HepG2 (cell line): ENCODE results near the gene LINC00237. TPM values are rescaled to one million over a fixed set of nuclear protein-coding genes. Genes with fewer than 3 reads are reported as not detected.

Experiments used
- ARID2 ChIP-seq: sonication (generic); formaldehyde crosslinking; IDR thresholded peaks from 2 replicates; pipeline ENCODE4 v1.8.1; 2022; ENCODE audit warnings: mild to moderate bottlenecking, missing genetic modification reagents, borderline replicate concordance
- CENPX ChIP-seq: sonication (generic); formaldehyde crosslinking; IDR thresholded peaks from 2 replicates; pipeline ENCODE4 v1.9.0; 2021; ENCODE audit warnings: mild to moderate bottlenecking, missing genetic modification reagents, moderate library complexity
- FOSL1 ChIP-seq: sonication (generic); formaldehyde crosslinking; IDR thresholded peaks from 2 replicates; pipeline ENCODE4 v1.9.0; 2021; ENCODE audit warnings: missing genetic modification reagents, borderline replicate concordance
- KDM4B ChIP-seq: sonication (generic); formaldehyde crosslinking; IDR thresholded peaks from 2 replicates; pipeline ENCODE4 v1.4.0; 2020; ENCODE audit warnings: missing genetic modification reagents
- NCOA1 ChIP-seq: sonication (generic); formaldehyde crosslinking; IDR thresholded peaks from 2 replicates; pipeline ENCODE4 v1.9.0; 2021; ENCODE audit warnings: missing genetic modification reagents
- NPAS2 ChIP-seq: sonication (generic); formaldehyde crosslinking; IDR thresholded peaks from 2 replicates; pipeline ENCODE4 v1.8.0; 2022; ENCODE audit warnings: mild to moderate bottlenecking, missing genetic modification reagents, borderline replicate concordance
- POGZ ChIP-seq: sonication (generic); formaldehyde crosslinking; IDR thresholded peaks from 2 replicates; pipeline ENCODE4 v1.4.0; 2020; ENCODE audit warnings: mild to moderate bottlenecking, missing genetic modification reagents
- POLR2G ChIP-seq: fragments of 200-400 bp; formaldehyde crosslinking; IDR thresholded peaks from 2 replicates; pipeline ENCODE4 v1.6.1; 2018; ENCODE audit warnings: mild to moderate bottlenecking, low read depth, low read length, moderate library complexity
- RXRB ChIP-seq: IDR thresholded peaks from 2 replicates; pipeline ENCODE4 v1.6.1; 2016; ENCODE audit warnings: borderline replicate concordance, missing genetic modification reagents, missing compliant biosample characterization
- SP2 ChIP-seq: sonication (generic); formaldehyde crosslinking; IDR thresholded peaks from 2 replicates; pipeline ENCODE4 v1.5.1; 2020; ENCODE audit warnings: mild to moderate bottlenecking, missing genetic modification reagents
- ZBTB42 ChIP-seq: sonication (generic); formaldehyde crosslinking; IDR thresholded peaks from 2 replicates; pipeline ENCODE4 v1.5.0; 2020; ENCODE audit warnings: mild to moderate bottlenecking, missing genetic modification reagents
- ZNF354B ChIP-seq: sonication (generic); formaldehyde crosslinking; IDR thresholded peaks from 2 replicates; pipeline ENCODE4 v1.8.0; 2022; ENCODE audit warnings: mild to moderate bottlenecking, missing genetic modification reagents
- ZNF614 ChIP-seq: IDR thresholded peaks from 2 replicates; pipeline ENCODE4 v1.6.1; 2018; ENCODE audit warnings: missing biosample characterization, missing genetic modification reagents, inconsistent platforms, borderline replicate concordance
- polyA plus RNA-seq, 8 experiments: library from polyadenylated mRNA; depleted of rRNA in 3 of 8; stranded (reverse) in 7 of 8; unstranded in 1 of 8; fragments of >200 nt; fragmentation: Illumina TruSeq in 4 of 8; extraction: Trizol in 4 of 8; gene quantifications; 2 replicates each; pipeline versions ENCODE4 v1.2.1 to v1.2.3, GENCODE V29; 2011 to 2016; ENCODE audit warnings: low read depth in 4 of 8, missing spikeins in 1 of 8, mixed read lengths in 1 of 8; ENCODE audit not compliant: insufficient read depth in 1 of 8
- total RNA-seq, 5 experiments: library from RNA; depleted of rRNA; stranded (reverse); fragments of >200 nt; fragmentation: Illumina TruSeq; extraction: Trizol; gene quantifications; 2 replicates each; pipeline ENCODE4 v1.2.3, GENCODE V29; 2016; ENCODE audit warnings: low read depth in 1 of 5
- TF ChIP-seq, protein P1 (sequence below): sonication (generic); formaldehyde crosslinking; IDR thresholded peaks from 2 replicates; pipeline ENCODE4 v1.5.0; 2020; ENCODE audit warnings: missing genetic modification reagents
- TF ChIP-seq, protein P2 (sequence below): sonication (generic); formaldehyde crosslinking; IDR thresholded peaks from 2 replicates; pipeline ENCODE4 v1.5.0; 2020; ENCODE audit warnings: mild to moderate bottlenecking, missing genetic modification reagents, borderline replicate concordance
- TF ChIP-seq, protein P3 (sequence below): IDR thresholded peaks from 2 replicates; pipeline ENCODE4 v1.6.1; 2016; ENCODE audit warnings: mild to moderate bottlenecking, missing biosample characterization, missing genetic modification reagents
- TF ChIP-seq, protein P4 (sequence below): sonication (generic); formaldehyde crosslinking; IDR thresholded peaks from 2 replicates; pipeline ENCODE4 v1.4.0; 2020; ENCODE audit warnings: missing genetic modification reagents, borderline replicate concordance

The LINC00237 gene
- total and polyA plus RNA-seq, 2 of the 13 experiments (the other 11 are each of a cell fraction or from before 2014, with no cell fraction given): not detected

DNA sequence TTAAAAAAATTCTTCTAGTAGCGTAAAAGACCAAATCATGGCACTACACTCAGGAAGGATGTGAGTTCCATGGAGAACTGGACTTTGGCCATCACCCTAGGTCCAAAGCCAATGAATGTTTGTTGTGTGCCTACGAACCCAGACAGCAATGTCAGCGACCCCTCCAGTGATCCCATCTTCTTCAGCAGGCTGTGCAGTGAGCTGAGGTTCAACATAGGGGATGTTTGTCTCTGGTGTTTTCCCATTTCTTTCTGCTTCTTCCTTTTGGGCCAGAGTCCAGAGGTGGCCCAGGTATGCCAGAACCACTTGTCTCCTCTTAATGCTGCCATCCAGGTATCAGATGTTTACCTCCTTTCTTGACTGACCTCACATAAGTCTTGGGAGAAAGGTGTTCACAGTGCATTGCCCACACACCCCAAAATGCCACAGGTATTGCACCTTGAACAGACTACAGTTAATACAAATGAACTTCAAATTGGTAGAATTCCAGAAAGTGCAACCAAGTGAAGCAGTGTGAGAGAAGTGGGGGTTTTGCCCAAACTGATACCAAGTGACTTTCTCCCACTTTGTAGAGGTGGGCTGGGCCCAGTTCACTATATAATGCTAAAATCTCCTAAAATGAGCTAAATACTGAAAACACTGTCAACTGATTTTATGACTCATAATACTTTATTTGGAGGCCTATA is 33.9 kb upstream of the LINC00237 start (continued):
- TF ChIP-seq NPAS2 (CRISPR knock-in tag) (no peak), ZNF614 (CRISPR knock-in tag) (peak; percentile 81; the same call in 1 of the 2 replicates), FOSL1 (CRISPR knock-in tag) (no peak), SP2 (CRISPR knock-in tag) (no peak), RXRB (CRISPR knock-in tag) (peak; percentile 82), KDM4B (CRISPR knock-in tag) (no peak), CENPX (CRISPR knock-in tag) (no peak), NCOA1 (CRISPR knock-in tag) (no peak), ZNF354B (peak; percentile 91; the same call in 1 of the 2 replicates), POGZ (CRISPR knock-in tag) (peak; percentile 98), POLR2G (no peak), ARID2 (CRISPR knock-in tag) (0 out of 2 replicates have a peak, but pooled peaks have one; percentile 37), ZBTB42 (CRISPR knock-in tag) (no peak)
- TF ChIP-seq, protein P1, sequence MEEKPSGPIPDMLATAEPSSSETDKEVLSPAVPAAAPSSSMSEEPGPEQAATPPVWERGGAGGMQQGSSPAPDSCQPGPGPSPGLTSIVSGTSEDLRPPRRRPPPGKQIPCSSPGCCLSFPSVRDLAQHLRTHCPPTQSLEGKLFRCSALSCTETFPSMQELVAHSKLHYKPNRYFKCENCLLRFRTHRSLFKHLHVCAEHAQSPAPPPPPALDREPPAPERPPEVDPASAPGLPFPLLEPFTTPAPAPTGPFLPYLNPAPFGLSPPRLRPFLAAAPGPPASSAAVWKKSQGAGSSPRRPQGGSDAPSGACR: no peak
- TF ChIP-seq, protein P2, sequence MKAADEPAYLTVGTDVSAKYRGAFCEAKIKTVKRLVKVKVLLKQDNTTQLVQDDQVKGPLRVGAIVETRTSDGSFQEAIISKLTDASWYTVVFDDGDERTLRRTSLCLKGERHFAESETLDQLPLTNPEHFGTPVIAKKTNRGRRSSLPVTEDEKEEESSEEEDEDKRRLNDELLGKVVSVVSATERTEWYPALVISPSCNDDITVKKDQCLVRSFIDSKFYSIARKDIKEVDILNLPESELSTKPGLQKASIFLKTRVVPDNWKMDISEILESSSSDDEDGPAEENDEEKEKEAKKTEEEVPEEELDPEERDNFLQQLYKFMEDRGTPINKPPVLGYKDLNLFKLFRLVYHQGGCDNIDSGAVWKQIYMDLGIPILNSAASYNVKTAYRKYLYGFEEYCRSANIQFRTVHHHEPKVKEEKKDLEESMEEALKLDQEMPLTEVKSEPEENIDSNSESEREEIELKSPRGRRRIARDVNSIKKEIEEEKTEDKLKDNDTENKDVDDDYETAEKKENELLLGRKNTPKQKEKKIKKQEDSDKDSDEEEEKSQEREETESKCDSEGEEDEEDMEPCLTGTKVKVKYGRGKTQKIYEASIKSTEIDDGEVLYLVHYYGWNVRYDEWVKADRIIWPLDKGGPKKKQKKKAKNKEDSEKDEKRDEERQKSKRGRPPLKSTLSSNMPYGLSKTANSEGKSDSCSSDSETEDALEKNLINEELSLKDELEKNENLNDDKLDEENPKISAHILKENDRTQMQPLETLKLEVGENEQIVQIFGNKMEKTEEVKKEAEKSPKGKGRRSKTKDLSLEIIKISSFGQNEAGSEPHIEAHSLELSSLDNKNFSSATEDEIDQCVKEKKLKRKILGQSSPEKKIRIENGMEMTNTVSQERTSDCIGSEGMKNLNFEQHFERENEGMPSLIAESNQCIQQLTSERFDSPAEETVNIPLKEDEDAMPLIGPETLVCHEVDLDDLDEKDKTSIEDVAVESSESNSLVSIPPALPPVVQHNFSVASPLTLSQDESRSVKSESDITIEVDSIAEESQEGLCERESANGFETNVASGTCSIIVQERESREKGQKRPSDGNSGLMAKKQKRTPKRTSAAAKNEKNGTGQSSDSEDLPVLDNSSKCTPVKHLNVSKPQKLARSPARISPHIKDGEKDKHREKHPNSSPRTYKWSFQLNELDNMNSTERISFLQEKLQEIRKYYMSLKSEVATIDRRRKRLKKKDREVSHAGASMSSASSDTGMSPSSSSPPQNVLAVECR (CRISPR knock-in tag): no peak; the same call in 1 of the 2 replicates
- TF ChIP-seq, protein P3, sequence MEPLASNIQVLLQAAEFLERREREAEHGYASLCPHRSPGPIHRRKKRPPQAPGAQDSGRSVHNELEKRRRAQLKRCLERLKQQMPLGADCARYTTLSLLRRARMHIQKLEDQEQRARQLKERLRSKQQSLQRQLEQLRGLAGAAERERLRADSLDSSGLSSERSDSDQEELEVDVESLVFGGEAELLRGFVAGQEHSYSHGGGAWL (CRISPR knock-in tag): no peak
- TF ChIP-seq, protein P4, sequence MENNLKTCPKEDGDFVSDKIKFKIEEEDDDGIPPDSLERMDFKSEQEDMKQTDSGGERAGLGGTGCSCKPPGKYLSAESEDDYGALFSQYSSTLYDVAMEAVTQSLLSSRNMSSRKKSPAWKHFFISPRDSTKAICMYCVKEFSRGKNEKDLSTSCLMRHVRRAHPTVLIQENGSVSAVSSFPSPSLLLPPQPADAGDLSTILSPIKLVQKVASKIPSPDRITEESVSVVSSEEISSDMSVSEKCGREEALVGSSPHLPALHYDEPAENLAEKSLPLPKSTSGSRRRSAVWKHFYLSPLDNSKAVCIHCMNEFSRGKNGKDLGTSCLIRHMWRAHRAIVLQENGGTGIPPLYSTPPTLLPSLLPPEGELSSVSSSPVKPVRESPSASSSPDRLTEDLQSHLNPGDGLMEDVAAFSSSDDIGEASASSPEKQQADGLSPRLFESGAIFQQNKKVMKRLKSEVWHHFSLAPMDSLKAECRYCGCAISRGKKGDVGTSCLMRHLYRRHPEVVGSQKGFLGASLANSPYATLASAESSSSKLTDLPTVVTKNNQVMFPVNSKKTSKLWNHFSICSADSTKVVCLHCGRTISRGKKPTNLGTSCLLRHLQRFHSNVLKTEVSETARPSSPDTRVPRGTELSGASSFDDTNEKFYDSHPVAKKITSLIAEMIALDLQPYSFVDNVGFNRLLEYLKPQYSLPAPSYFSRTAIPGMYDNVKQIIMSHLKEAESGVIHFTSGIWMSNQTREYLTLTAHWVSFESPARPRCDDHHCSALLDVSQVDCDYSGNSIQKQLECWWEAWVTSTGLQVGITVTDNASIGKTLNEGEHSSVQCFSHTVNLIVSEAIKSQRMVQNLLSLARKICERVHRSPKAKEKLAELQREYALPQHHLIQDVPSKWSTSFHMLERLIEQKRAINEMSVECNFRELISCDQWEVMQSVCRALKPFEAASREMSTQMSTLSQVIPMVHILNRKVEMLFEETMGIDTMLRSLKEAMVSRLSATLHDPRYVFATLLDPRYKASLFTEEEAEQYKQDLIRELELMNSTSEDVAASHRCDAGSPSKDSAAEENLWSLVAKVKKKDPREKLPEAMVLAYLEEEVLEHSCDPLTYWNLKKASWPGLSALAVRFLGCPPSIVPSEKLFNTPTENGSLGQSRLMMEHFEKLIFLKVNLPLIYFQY (CRISPR knock-in tag): peak; percentile 90; the same call in 1 of the 2 replicates
